NOMO-1 (cell line): ENCODE results near the gene LDHD.

Experiments used
- DNase-seq, 2 experiments: peaks; one replicate each; lab custom pipeline; 2025; ENCODE audit not compliant: unreplicated experiment in 2 of 2; lab: John Stamatoyannopoulos, UW

The LDHD gene

DNA sequence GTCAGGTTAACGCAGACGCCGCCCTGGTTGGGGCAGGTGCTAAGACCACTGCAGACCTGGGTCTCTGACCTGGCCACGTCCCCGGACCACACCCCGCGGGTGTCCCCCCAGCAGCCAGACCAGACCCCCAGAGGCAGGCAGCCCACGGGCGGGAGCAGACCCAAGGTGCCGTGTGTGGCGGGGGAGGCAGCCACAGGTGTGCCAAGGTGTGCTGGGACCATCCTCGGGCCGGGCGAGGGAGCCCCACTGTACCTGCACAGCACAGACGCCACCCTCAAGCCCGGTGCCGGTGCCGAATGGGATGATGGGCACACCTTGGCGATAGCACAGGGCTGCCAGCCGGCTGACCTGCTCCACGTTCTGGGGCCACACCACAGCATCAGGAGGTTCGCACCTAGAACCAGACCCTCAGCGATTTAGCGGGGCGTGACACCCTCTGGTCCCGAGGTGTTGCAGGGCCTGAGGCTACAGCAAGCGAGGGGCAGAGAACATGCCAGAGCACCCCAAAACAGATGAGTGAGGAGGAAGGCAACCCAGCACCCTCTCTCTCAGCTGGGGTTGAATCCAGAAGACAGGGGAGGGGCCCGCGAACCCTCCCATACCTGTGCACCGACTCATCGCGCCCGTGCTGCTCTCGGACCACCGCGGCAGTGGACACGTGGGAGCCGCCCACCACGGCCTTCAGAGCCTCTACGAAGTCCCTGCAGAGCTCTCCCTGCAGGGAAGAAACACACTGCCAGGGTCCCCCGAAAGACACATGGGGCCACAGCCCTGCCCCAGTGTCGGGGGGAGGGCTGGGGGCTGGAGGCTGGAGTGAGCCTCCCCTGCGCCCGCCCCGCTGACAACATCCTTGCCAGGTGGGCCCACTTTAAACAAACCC is 1.4 kb downstream of the LDHD start:
- DNase-seq: no peak

- DNase-seq: no peak
These were observed 2.2 kb downstream of the LDHD start for GRCh38 chr16:75114179-75114945.

GRCh38 chr16:75113541-75114121 is 2.9 kb downstream of the LDHD start:
- no peak for DNase-seq

DNA sequence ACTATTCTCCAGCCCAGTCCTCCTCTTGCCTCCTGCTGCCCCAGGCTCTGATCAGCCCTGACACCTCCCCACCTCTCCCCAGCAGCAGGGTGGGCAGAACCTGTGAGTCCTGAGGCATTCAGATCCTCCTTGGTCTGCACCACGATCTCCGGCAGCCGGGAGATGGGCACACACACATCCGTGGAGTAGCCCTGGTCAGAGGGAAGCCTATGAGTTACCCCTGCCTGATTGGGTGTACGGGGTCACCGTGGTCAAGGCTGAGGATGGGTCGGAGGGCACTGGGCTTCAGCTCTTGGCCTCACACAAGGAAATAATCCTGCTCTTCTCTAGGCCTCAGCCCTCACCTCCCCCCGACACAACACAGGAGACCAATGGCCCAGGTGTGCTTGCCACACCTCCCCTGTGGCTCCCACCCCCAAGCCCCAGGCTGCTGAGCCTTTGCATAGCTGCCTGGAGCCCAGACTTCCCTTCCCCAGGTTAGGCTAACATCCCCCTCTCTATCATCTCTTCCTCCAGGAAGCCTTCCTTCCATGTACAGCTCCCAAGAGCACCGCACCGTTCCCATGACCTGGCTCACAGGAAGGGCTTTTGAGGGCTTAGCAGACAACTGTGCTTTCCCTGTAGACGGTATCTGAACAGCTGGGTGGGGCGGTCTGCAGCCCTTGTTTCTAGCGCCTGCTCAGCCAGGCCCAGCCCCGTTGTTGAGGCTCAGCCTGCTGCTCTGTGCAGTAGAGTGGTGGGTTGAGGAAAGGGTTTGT is 3.7 kb downstream of the LDHD start:
- DNase-seq: no peak

DNA sequence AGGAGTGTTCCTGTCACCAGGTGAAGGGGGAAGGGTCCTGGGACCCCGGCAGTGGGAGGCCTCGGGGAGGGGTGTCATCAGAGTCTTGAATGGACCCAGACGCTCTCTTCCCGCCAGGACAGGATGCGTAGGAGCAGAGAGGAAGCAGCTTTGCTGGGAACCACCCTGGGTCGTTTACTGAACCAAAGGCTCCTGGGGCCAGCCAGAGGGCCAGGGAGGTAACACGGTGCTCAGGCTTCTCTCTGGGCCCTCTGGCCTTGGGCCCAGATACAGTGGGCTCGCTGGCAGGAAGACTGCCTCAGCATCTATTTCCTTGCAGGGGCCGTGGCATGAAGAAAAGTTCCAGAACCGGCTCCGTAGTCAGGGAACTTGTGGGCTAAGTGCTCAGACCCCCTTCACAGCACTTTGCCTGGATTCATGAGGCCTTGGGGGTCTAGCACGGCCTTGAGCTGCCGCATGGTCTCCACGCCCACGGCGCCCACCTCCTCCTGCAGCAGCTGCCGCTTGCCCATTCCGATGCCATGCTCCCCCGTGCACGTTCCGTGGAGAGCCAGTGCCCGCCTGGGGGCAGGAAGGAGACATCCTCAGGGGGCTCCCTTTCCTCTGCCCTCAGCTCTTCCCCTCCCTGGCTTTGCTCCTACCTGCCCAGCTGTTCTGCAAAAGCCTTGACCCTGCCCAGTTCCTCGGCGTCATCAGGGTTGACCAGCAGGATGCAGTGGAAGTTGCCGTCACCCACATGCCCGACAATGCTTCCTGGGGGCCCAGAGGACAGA is 4.4 kb downstream of the LDHD start:
- DNase-seq: no peak

DNA sequence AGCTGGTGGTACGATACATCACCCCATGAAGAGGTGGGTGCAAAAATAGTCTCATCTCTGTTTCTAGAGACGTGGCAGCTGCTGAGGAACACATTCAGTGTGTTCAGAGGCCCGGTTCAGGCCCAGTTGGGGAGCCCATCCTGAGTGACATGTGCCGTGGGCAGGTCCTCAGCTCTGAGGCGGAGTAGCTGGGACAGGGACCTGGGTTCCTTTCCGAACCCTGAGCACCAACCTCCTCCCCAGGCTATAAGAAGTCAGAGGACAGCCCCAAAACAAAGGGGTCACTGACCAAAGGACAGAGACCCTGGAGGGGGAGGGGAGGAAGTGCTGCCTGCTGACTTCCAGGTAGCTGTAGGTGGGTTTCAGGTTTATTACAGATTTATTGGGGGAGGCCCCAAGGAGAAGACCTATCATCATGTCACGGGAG is 5.1 kb downstream of the LDHD start:
- no peak for DNase-seq

DNA sequence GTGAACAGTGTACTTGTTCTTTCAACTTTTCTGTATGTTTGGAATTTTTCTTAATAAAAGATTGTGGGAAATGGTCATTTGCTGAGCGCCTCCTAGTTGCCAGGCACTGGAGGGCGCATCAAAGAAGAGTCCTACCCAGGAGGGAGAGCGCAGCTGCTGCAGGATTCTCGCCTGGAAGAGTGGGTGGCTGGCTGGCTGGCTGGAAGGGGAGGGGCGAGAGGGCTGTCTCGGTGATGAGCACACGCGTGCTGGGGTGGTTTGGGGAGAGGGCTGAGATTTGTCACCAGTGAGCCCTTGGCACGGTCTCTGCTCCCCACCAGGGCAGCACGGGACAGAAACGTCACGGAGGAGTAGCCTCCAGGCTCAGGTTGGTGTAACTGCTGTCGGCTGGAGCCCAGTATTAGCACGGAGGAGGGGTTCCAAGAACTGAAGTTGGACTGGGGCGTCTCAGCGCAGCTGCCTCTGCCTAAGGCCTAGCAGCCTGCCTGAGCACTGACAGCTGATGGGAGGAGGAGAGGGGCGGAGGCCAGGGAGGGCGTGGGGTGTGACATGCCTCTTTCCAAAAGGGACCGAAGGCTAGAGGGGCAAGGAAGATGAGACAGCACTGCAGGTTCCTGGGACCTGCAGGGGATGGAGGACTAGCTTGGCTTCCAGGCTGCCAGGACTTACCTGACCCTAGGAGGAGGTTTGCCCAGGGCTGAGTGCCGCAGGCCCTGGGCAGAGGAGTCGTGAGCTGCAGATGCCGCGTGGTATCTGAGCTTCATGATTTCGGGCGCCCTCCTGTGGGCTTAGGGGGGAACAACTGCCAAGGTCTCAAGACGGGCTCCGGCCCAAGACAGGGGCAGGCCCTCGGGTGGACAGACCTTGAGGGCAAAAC is 5.7 kb downstream of the LDHD start:
- DNase-seq: peak; percentile 73 to 84

- no peak for DNase-seq
These were observed 6.8 kb downstream of the LDHD start for GRCh38 chr16:75109732-75110243.

DNA sequence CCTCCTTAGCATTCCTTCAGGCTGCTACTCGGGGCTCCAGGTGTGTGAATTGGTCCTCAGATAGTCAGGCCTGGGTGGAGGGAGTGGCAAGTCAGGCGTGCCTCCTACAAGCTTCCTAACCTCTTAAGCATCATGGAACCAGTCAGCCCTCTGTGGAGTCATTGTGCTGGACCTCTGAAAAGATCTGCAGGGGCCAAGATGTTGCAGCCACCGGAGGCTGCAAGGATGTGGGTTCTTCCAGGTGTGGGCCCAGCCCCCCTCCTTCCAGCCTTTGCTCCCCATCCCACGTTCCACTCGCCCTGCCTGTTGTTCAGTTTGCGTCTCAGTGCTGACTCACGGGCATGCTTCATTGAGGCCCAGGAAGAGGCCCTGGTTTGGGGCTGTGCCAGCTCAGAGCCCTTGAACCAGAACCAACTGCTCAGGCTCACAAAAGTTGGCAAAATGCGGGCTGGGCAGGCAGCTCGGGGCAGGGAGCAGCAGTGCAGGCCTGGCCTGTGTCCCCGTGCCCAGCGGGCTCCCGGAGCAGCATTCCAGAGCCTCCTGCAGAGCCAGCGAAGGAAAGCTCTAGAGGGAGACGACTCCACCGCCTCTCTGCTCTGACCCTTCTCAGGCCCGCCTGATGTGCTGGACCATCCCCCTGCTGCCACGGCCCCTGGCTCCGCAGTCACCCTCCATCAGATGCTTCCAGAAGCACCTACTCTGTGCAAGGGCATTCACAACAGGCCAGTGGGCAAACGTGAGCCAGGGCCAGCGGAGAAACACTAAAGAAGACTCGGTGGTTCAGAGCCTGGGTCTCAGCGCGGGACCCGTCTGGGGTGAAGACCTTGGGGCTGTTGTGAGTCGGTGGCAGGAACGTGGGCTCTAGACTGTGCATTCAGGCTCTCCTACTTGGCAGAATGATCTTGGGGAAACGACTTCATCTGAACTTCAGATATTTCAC is 7.5 kb downstream of the LDHD start:
- peak; percentile 38 to 42 for DNase-seq

GRCh38 chr16:75107505-75107904 is 9.1 kb downstream of the LDHD start:
- no peak for DNase-seq

DNA sequence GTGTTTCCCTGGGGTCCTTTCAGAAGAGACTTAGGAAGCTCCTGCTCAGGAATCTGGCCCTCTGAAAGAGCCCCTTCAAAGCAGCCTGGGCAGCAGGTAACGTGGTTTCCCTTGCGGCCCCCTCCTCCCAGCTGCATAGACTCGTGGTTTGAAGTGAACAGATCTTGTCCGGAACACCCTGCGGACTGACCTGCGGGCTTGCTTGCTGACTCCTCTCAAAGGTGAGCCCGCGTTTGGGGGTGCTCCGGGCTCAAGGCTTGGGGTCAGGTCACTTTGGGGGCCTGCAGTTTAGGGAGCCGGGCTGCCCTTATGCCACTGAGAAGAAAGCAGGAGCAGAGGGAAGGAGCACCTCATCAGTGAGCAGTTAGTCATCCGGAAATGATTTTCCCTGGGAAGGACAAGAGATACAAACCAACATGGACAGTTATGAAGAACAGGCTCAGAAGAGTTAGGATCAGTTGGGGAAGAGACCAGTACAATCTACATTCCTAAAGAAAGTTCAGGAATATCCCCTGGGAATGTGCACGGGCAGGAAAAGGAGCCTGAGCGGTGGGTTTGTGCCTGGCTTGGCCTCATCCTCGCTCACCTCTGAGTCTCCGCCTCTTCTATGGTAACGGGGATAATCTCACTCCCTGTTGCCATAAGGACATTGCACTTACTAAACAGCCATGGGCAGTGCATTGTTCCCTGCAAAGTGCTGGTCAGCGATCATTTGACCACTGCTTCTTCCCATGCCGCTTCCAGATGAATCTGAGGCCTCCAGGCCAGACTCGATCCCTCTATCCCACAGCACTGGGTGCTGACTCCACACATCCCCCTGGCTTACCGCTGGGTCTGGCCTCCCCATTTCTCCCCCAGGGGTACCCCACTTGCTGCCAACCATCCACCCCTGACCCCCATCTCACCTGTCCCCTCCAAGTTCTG is 10.0 kb downstream of the LDHD start:
- no peak for DNase-seq

DNA sequence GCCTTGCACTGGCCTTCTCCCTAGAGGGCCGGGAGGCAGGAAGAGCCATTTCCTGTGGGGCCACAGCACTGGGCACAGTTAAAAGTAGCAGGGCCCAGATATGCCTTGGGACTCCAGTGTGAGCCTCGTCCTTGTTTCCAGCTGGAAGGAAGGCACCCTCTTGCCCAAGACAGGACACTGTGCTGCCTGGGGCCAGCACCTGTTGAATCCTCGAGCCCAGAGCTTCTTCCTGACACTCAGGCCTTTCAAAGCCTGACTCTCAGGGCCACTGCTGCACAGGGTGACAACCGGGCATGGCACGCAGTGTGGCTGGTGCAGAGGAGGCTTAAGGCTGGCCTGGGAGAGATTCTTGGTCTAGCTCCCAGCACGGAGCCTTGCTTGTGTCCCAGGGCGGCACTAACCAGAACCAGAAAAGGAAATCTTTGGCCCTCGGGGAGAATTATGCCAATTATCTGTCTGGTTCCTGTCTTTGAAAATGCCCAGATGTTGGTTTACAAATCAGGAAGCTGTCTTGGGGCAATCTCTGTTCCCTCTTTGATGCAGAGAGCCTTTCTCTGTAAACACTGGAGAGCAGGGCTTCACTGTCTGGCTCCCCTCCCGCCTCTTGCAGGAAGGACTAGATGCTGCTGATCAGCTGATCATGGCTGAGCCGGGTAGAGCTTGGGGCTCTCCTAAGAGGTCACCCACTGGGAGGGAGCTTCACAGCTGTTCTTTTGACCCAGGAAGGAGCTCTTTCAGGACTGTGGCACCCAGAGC is 11.1 kb downstream of the LDHD start:
- peak; percentile 74 to 91 for DNase-seq

DNA sequence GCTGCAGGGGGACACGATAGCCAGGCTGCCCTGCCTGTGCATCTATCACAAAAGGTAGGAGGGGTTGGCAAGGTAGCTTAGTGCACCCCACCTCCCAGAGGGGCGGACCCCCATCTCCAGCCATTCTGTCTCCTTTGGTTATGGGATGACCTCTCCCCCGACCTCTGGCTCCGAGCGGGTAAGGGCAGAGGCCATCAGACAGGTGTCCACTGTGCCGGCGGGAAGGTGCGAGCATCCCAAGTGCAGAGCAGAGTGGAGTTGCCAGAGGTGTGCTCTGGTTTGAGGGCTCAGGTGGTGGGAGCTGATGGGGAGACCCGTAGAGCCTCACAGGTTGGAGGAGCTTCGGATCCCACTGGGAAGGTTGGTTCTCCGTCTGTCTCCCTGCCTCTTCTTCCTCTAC is 11.7 kb downstream of the LDHD start:
- no peak for DNase-seq

DNA sequence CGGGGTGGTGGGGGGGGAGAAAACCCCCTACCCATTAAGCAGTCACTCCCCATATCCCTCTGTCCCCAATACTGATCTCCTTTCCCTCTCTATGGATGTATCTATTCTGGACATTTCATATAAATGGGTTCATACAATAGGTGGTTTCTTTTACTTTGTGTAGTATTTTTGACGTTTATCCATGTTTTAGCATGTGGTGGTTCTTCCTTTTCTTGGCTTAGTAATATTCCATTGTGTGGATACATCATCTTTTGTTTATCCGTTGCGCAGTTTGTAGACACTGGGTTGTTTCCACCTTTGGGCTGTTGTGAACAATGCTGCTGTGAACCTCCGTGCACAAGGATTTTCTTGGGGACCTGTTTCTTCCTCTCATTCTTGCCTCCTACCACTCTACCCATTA is 12.6 kb downstream of the LDHD start:
- no peak for DNase-seq

DNA sequence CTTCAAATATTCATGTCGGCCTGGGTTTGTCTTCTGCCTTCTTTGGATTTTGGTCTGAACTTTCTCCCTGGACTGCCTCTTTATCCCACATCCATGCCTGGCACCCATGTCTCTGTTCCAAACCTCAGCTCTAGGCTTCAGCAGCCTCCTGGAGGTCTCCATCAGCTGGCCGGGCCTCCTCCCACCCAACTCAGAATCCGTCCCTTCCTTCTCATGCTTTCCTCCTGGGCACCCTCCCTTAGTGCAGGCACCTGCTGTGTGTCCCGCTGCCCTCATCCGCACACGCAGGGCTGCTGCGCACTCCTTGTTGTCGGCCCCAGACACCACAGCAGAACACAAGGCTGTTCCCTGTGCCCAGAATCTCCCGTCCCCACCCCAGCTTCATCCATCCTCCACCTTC is 14.0 kb downstream of the LDHD start:
- DNase-seq: no peak

GRCh38 chr16:75101635-75102034 is 14.9 kb downstream of the LDHD start:
- no peak for DNase-seq
